ENCODE data around the gene C6orf132.

The C6orf132 gene

GRCh38 chr6:42135161-42135560, 7.3 kb downstream of the C6orf132 start:
- DNase-seq (ENCODE audit: low read depth in 2 of 2) = no peak

GRCh38 chr6:42133926-42134325, 8.5 kb downstream of the C6orf132 start:
- no peak for DNase-seq (ENCODE audit: low read depth in 2 of 2)

GRCh38 chr6:42131531-42131930, 10.9 kb downstream of the C6orf132 start:
- DNase-seq (ENCODE audit: low read depth in 2 of 2) = no peak

- DNase-seq (ENCODE audit: low read depth in 2 of 2) = no peak
Observed at GRCh38 chr6:42129360-42129676, 13.1 kb downstream of the C6orf132 start.

GRCh38 chr6:42128460-42129359, 13.7 kb downstream of the C6orf132 start:
- DNase-seq (ENCODE audit: low read depth in 2 of 2) = no peak

- no peak for DNase-seq (ENCODE audit: low read depth in 2 of 2)
Observed at GRCh38 chr6:42125663-42126062, 16.8 kb downstream of the C6orf132 start.

GRCh38 chr6:42125231-42125630, 17.2 kb downstream of the C6orf132 start:
- no peak for DNase-seq (ENCODE audit: low read depth in 2 of 2)

- DNase-seq (ENCODE audit: low read depth in 2 of 2) = no peak
Observed at GRCh38 chr6:42124223-42124836, 18.1 kb downstream of the C6orf132 start.

GRCh38 chr6:42123379-42124103, 18.9 kb downstream of the C6orf132 start:
- no peak for DNase-seq (ENCODE audit: low read depth in 2 of 2)

- DNase-seq (ENCODE audit: low read depth in 2 of 2) = no peak
Observed at GRCh38 chr6:42120895-42121865, 21.2 kb downstream of the C6orf132 start.

GRCh38 chr6:42118162-42119001, 24.0 kb downstream of the C6orf132 start:
- no peak for DNase-seq (ENCODE audit: low read depth in 2 of 2)

GRCh38 chr6:42117843-42118161, 24.6 kb downstream of the C6orf132 start:
- DNase-seq (ENCODE audit: low read depth in 2 of 2) = no peak

- DNase-seq (ENCODE audit: low read depth in 2 of 2) = no peak
Observed at GRCh38 chr6:42113936-42114636, 28.3 kb downstream of the C6orf132 start.

GRCh38 chr6:42112351-42112750, 30.1 kb downstream of the C6orf132 start:
- DNase-seq (ENCODE audit: low read depth in 2 of 2) = no peak

GRCh38 chr6:42110683-42111082, 31.7 kb downstream of the C6orf132 start:
- no peak for DNase-seq (ENCODE audit: low read depth in 2 of 2)

- no peak for DNase-seq (ENCODE audit: low read depth in 2 of 2)
Observed at GRCh38 chr6:42108071-42108470, 34.3 kb downstream of the C6orf132 start.

- DNase-seq (ENCODE audit: low read depth in 2 of 2) = no peak
Observed at GRCh38 chr6:42106112-42107023, 36.1 kb downstream of the C6orf132 start.

- no peak for DNase-seq (ENCODE audit: low read depth in 2 of 2)
Observed at GRCh38 chr6:42105709-42106108, 36.7 kb downstream of the C6orf132 start.

GRCh38 chr6:42105156-42105648, 37.2 kb downstream of the C6orf132 start:
- DNase-seq (ENCODE audit: low read depth in 2 of 2) = no peak
